A549 (cell line): ENCODE data around the gene FANCM. TPM values are rescaled to one million over a fixed set of nuclear protein-coding genes. Genes with fewer than 3 reads are reported as not detected.

ENCODE experiments used
- ATAC-seq, 2 experiments: fragments of 200-7000 bp in 1 of 2; fragments of >200 bp in 1 of 2; cut with Nextera tagmentation in 1 of 2; cut with Tn5 transposase in 1 of 2; 3 replicates each; pipeline versions ENCODE4 v1.8.0 to v1.9.1; 2018 to 2020; ENCODE audit warnings: mild to moderate bottlenecking in 1 of 2, moderate library complexity in 1 of 2
- CTCF ChIA-PET: fragments of 300-600 bp; sonication (Branson Sonifier 250); formaldehyde crosslinking; extraction: SDS; loops from one replicate; lab custom pipeline; 2021; ENCODE audit warnings: antibody characterized with exemption, inconsistent platforms; lab: Yijun Ruan, JAX
- POLR2A ChIA-PET: fragments of 350-600 bp; formaldehyde crosslinking; extraction: SDS; loops from one replicate; lab custom pipeline; 2021; ENCODE audit warnings: antibody characterized with exemption, inconsistent platforms; lab: Yijun Ruan, JAX
- DNase-seq, 2 experiments: peaks; one replicate each; pipeline versions ENCODE4 v3.0.0 to v3.0.0-alpha.2; 2011 to 2016; ENCODE audit warnings: low read depth in 1 of 2, low spot score in 1 of 2
- FAIRE-seq: peaks from 2 replicates; lab custom pipeline; 2011; peaks lifted over from hg19 to GRCh38; lab: Jason Lieb, UNC
- H3K27ac ChIP-seq, 2 experiments: fragments of >200 bp; sonication (Bioruptor Twin); formaldehyde crosslinking; 3 replicates each; pipeline ENCODE4 v1.5.1; 2016 to 2017
- H3K4me1 ChIP-seq: fragments of >200 bp; sonication (Bioruptor Twin); formaldehyde crosslinking; 3 replicates; pipeline ENCODE4 v1.6.1; 2016
- H3K4me2 ChIP-seq: fragments of >200 bp; sonication (Bioruptor Twin); formaldehyde crosslinking; 3 replicates; pipeline ENCODE4 v1.6.1; 2016
- H3K4me3 ChIP-seq: fragments of >200 bp; sonication (Bioruptor Twin); formaldehyde crosslinking; 3 replicates; pipeline ENCODE4 v1.5.1; 2016
- H3K9me3 ChIP-seq: fragments of >200 bp; sonication (Bioruptor Twin); formaldehyde crosslinking; 3 replicates; pipeline ENCODE4 v1.6.1; 2016
- CBX8 ChIP-seq: fragments of 200-600 bp; sonication (generic); IDR thresholded peaks from 2 replicates; pipeline ENCODE4 v1.6.1; 2016
- CEBPB ChIP-seq, 2 experiments: fragments of >200 bp in 1 of 2; sonication (Bioruptor Twin) in 1 of 2; formaldehyde crosslinking in 1 of 2; IDR thresholded peaks; 2 replicates each; pipeline ENCODE4 v1.6.1; 2012 to 2016
- CHD2 ChIP-seq: fragments of 150-350 bp; IDR thresholded peaks from 2 replicates; pipeline ENCODE4 v1.6.1; 2014; ENCODE audit warnings: low read length; ENCODE audit not compliant: partially characterized antibody
- CHD4 ChIP-seq: fragments of 200-600 bp; sonication (generic); IDR thresholded peaks from 2 replicates; pipeline ENCODE4 v1.6.1; 2016; ENCODE audit warnings: antibody characterized with exemption, mild to moderate bottlenecking, borderline replicate concordance
- EHMT2 ChIP-seq: fragments of 200-600 bp; sonication (generic); IDR thresholded peaks from 2 replicates; pipeline ENCODE4 v1.6.1; 2016; ENCODE audit warnings: antibody characterized with exemption, low read depth, mild to moderate bottlenecking, moderate library complexity
- FOXS1 ChIP-seq: fragments of 250-450 bp; sonication (Bioruptor Pico); IDR thresholded peaks from 2 replicates; pipeline ENCODE4 v1.5.0; 2020; ENCODE audit warnings: mild to moderate bottlenecking, moderate library complexity
- GATA3 ChIP-seq: IDR thresholded peaks from 2 replicates; pipeline ENCODE4 v1.6.1; 2012; ENCODE audit warnings: borderline replicate concordance
- HOXA7 ChIP-seq: fragments of 250-450 bp; sonication (Bioruptor Pico); IDR thresholded peaks from 2 replicates; pipeline ENCODE4 v1.5.0; 2020; ENCODE audit warnings: mild to moderate bottlenecking, moderate library complexity
- HOXB13 ChIP-seq: fragments of 250-450 bp; sonication (Bioruptor Pico); IDR thresholded peaks from 2 replicates; pipeline ENCODE4 v1.5.0; 2020; ENCODE audit warnings: low read depth, mild to moderate bottlenecking, moderate library complexity
- JUNB ChIP-seq: fragments of >200 bp; sonication (Bioruptor Twin); formaldehyde crosslinking; IDR thresholded peaks from 2 replicates; pipeline ENCODE4 v1.6.1; 2016
- KDM1A ChIP-seq: fragments of 200-600 bp; sonication (generic); IDR thresholded peaks from 2 replicates; pipeline ENCODE4 v1.6.1; 2016; ENCODE audit warnings: low read depth, mild to moderate bottlenecking
- KDM5A ChIP-seq: fragments of 200-600 bp; sonication (generic); IDR thresholded peaks from 2 replicates; pipeline ENCODE4 v1.6.1; 2016; ENCODE audit warnings: antibody characterized with exemption, mild to moderate bottlenecking
- MAFK ChIP-seq: fragments of 450-650 bp; IDR thresholded peaks from 2 replicates; pipeline ENCODE4 v1.6.1; 2014; ENCODE audit not compliant: partially characterized antibody
- POLR2AphosphoS2 ChIP-seq: conservative IDR thresholded peaks from 2 replicates; pipeline ENCODE4 v1.6.1; 2012; ENCODE audit warnings: low read length, improper control_type of control experiment, inconsistent platforms
- RAD21 ChIP-seq, 2 experiments: fragments of >200 bp in 1 of 2; sonication (Bioruptor Twin) in 1 of 2; formaldehyde crosslinking in 1 of 2; IDR thresholded peaks in 1 of 2; conservative IDR thresholded peaks in 1 of 2; 2 replicates in 1 of 2; 3 replicates in 1 of 2; pipeline ENCODE4 v1.6.1; 2012 to 2018; ENCODE audit warnings: inconsistent platforms in 1 of 2
- RFX5 ChIP-seq: fragments of 450-650 bp; IDR thresholded peaks from 2 replicates; pipeline ENCODE4 v1.7.1; 2014; ENCODE audit warnings: antibody characterized with exemption, mild to moderate bottlenecking, moderate library complexity
- TFCP2L1 ChIP-seq: fragments of 250-450 bp; sonication (Bioruptor Pico); IDR thresholded peaks from 2 replicates; pipeline ENCODE4 v1.5.0; 2021; ENCODE audit warnings: mild to moderate bottlenecking
- TP53 ChIP-seq: fragments of 250-450 bp; sonication (Bioruptor Pico); IDR thresholded peaks from 2 replicates; pipeline ENCODE4 v1.5.0; 2021; ENCODE audit warnings: mild to moderate bottlenecking, moderate library complexity
- WGBS: methylation state at CpG from one replicate; pipeline ENCODE4 v1.1.6; 2017; ENCODE audit errors: missing lambda C conversion rate; 5-methylcytosine and 5-hydroxymethylcytosine counted together
- polyA plus RNA-seq, 4 experiments: library from polyadenylated mRNA; depleted of rRNA in 3 of 4; stranded (reverse); fragments of >200 nt; fragmentation: RNase III in 1 of 4; extraction: RNeasy Plus Mini Kit Qiagen cat#74134 plus additional on column Dnase treatment in 1 of 4; gene quantifications; 2 replicates in 3 of 4; 3 replicates in 1 of 4; pipeline ENCODE4 v1.2.3, GENCODE V29; 2011 to 2017
- TF ChIP-seq, protein P1 (sequence below): fragments of >200 bp; sonication (Bioruptor Twin); formaldehyde crosslinking; IDR thresholded peaks from 3 replicates; pipeline ENCODE4 v1.6.1; 2016
- TF ChIP-seq, protein P2 (sequence below): IDR thresholded peaks from 2 replicates; pipeline ENCODE4 v1.6.1; 2012
- TF ChIP-seq, protein P3 (sequence below): fragments of >200 bp; sonication (Bioruptor Twin); formaldehyde crosslinking; IDR thresholded peaks from 2 replicates; pipeline ENCODE4 v1.6.1; 2016
- TF ChIP-seq, protein P4 (sequence below): IDR thresholded peaks from 2 replicates; pipeline ENCODE4 v1.6.1; 2012; ENCODE audit warnings: low read depth, borderline replicate concordance

FANCM gene
- polyA plus RNA-seq, 2 of the 4 experiments (the other 2 are of a cell fraction): 7.0 to 8.8 TPM

DNA sequence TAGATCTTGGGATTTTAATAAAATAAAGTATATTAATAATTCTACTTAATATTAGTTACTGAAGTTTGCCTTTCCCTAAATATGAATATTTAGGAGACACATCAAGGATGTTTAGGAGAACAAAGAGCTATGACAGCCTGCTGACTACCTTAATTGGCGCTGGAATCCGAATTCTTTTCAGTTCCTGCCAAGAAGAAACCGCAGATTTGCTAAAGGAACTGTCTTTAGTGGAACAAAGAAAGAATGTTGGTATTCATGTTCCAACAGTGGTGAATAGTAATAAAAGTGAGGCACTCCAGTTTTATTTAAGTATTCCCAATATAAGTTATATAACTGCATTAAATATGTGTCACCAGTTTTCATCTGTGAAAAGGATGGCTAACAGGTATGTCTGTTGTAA is 62.8 kb downstream of the FANCM start:
- no peak overlapping the region for H3K4me2 ChIP-seq
- H3K4me1 ChIP-seq: no peaks in the 10 kb centered on the region
- ChIA-PET POLR2A (interaction anchor here (0.7 kb wide), 1 partner anchor 62 kb away, joined by 3 read pairs; no protein-coding TSS in a partner anchor), CTCF (interaction anchor here (1.0 kb wide), 1 partner anchor 70 kb away, joined by 4 read pairs; no protein-coding TSS in a partner anchor)
- H3K9me3 ChIP-seq: no peaks in the 10 kb centered on the region
- DNase-seq (no peak), FAIRE-seq (no peak), ATAC-seq (no peak)
- WGBS: 90% methylated on average over 3 of the region's 3 CpGs
- H3K27ac ChIP-seq: no peak overlapping the region
- no peak for TF ChIP-seq CEBPB (IDR thresholded peaks at IDR 0.05)
- no peak for TF ChIP-seq CHD2
- no peak for TF ChIP-seq POLR2AphosphoS2
- TF ChIP-seq, protein P1, sequence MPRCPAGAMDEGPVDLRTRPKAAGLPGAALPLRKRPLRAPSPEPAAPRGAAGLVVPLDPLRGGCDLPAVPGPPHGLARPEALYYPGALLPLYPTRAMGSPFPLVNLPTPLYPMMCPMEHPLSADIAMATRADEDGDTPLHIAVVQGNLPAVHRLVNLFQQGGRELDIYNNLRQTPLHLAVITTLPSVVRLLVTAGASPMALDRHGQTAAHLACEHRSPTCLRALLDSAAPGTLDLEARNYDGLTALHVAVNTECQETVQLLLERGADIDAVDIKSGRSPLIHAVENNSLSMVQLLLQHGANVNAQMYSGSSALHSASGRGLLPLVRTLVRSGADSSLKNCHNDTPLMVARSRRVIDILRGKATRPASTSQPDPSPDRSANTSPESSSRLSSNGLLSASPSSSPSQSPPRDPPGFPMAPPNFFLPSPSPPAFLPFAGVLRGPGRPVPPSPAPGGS: no peak
- TF ChIP-seq, protein P2, sequence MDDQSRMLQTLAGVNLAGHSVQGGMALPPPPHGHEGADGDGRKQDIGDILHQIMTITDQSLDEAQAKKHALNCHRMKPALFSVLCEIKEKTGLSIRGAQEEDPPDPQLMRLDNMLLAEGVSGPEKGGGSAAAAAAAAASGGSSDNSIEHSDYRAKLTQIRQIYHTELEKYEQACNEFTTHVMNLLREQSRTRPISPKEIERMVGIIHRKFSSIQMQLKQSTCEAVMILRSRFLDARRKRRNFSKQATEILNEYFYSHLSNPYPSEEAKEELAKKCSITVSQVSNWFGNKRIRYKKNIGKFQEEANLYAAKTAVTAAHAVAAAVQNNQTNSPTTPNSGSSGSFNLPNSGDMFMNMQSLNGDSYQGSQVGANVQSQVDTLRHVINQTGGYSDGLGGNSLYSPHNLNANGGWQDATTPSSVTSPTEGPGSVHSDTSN: no peak
- TF ChIP-seq, protein P3, sequence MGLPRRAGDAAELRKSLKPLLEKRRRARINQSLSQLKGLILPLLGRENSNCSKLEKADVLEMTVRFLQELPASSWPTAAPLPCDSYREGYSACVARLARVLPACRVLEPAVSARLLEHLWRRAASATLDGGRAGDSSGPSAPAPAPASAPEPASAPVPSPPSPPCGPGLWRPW: no peak
- no peak for TF ChIP-seq GATA3
- no peak for TF ChIP-seq HOXB13 (CRISPR knock-in tag)
- no peak for TF ChIP-seq KDM1A
- no peak for TF ChIP-seq CBX8
- no peak for TF ChIP-seq HOXA7 (CRISPR knock-in tag)
- TF ChIP-seq RAD21 (conservative IDR thresholded peaks at IDR 0.05 in 1 of 2, IDR thresholded peaks at IDR 0.05 in 1 of 2): no peak
- TF ChIP-seq, protein P4, sequence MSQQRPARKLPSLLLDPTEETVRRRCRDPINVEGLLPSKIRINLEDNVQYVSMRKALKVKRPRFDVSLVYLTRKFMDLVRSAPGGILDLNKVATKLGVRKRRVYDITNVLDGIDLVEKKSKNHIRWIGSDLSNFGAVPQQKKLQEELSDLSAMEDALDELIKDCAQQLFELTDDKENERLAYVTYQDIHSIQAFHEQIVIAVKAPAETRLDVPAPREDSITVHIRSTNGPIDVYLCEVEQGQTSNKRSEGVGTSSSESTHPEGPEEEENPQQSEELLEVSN: no peak
- TF ChIP-seq JUNB: no peak
- no peak for TF ChIP-seq TP53 (CRISPR knock-in tag)
- TF ChIP-seq TFCP2L1 (CRISPR knock-in tag): no peak
- no peak for TF ChIP-seq KDM5A
- TF ChIP-seq EHMT2: no peak
- no peak for TF ChIP-seq RFX5
- H3K4me3 ChIP-seq: no peak overlapping the region

DNA sequence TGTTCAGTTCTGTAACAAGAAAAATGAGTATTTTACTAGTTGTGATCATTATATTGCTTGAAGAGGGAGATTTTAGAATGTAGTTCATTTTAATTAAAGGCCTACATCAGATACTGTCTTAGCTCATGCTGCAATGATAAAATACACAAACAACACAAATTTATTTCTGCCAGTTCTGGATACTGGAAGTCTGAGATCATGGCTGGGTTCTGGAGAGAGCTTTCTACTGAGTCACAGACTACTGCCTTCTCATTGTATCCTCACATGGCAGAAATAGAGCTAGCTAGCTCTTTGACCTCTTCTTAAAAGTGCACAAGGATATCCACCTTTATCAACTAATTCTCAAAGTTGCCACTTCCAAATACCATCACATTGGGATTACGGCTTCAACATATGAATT is 63.5 kb downstream of the FANCM start:
- TF ChIP-seq FOXS1 (no peak), POLR2AphosphoS2 (no peak), CHD4 (no peak), JUNB (no peak), TFCP2L1 (CRISPR knock-in tag) (no peak), RFX5 (no peak)
- TF ChIP-seq, all 56 proteins: peak for 0
- ChIA-PET POLR2A (no interaction called here), CTCF (interaction anchor here (1.0 kb wide), 1 partner anchor 69 kb away, joined by 4 read pairs; no protein-coding TSS in a partner anchor)
- no peak overlapping the region for H3K27ac ChIP-seq
- no peak overlapping the region for H3K4me2 ChIP-seq
- WGBS: 93% methylated on average over 1 of the region's 1 CpG
- ATAC-seq (no peak), FAIRE-seq (no peak), DNase-seq (no peak)
- no peak overlapping the region for H3K4me3 ChIP-seq
- H3K9me3 ChIP-seq: no peaks in the 10 kb centered on the region
- H3K4me1 ChIP-seq: no peaks in the 10 kb centered on the region

DNA sequence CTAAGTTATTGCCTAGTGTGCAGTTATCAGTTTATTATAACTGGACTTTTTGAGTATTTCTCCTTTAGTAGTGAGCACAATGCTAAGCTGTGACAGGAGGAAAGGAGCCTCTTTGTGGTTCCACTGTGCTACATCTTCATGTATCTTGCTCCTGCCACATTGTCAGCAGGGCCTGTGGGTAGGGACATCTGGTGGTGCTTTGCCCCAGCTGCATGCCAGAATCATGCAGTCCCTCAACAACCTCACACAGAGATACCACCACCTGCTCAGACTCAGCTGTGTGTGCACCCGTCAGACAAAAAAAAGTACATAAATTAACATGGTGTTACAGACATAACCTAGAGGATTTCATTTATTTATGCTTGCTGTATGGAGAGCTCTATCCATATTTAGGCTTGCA is 66.2 kb downstream of the FANCM start:
- TF ChIP-seq MAFK: peak; percentile 15
- TF ChIP-seq, protein P4: no peak
- TF ChIP-seq, all 56 proteins: peak for 1
- no peak for FAIRE-seq

More for the DNA sequence above, 66.2 kb downstream of the FANCM start:
- Histone ChIP-seq H3K4me3 (no peak overlapping the region), H3K9me3 (no peaks in the 10 kb centered on the region), H3K4me2 (no peak overlapping the region), H3K4me1 (no peaks in the 10 kb centered on the region), H3K27ac (no peak overlapping the region)
- ChIA-PET CTCF (interaction anchor here (1.1 to 2.4 kb wide), 2 partner anchors 67 to 288 kb away, joined by 4 to 14 read pairs; no protein-coding TSS in a partner anchor), POLR2A (no interaction called here)
- peak; percentile 87 to 97 for ATAC-seq
- WGBS: 88% methylated on average over 1 of the region's 1 CpG
- DNase-seq: peak in 1 of 2 experiments; percentile 44
